PC-3 (cell line): ENCODE results near the gene HBS1L. TPM values are rescaled to one million over a fixed set of nuclear protein-coding genes. Genes with fewer than 3 reads are reported as not detected.

ENCODE experiments used
- ATAC-seq: fragments of 200-7000 bp; cut with Tn5 transposase; 2 replicates; pipeline ENCODE4 v1.9.1; 2020; ENCODE audit warnings: mild to moderate bottlenecking, moderate library complexity
- BruUV-seq: library from RNA; stranded (reverse); fragments of 400-500 nt; replicated peaks from 2 replicates; lab custom pipeline; 2021; lab: Mats Ljungman, UMichigan
- CTCF ChIA-PET: fragments of 300-600 bp; sonication (Branson Sonifier 250); formaldehyde crosslinking; loops from one replicate; lab custom pipeline; 2022; ENCODE audit warnings: antibody characterized with exemption; lab: Charles Lee
- POLR2A ChIA-PET: fragments of 300-600 bp; sonication (Branson Sonifier 250); formaldehyde crosslinking; loops from one replicate; lab custom pipeline; 2022; ENCODE audit warnings: antibody characterized with exemption; ENCODE audit not compliant: unreplicated experiment; lab: Charles Lee
- DNase-seq: peaks from one replicate; pipeline ENCODE4 v3.0.0-alpha.2; 2015
- H2AFZ ChIP-seq: fragments of 300-600 bp; sonication (generic); 2 replicates; pipeline ENCODE4 v1.6.0; 2016; ENCODE audit warnings: antibody characterized with exemption, low read length
- H3F3A ChIP-seq: fragments of 300-600 bp; sonication (generic); one replicate; pipeline ENCODE4 v1.6.0; 2017; ENCODE audit warnings: antibody characterized with exemption, low read length, control low read depth, mild to moderate bottlenecking; ENCODE audit not compliant: unreplicated experiment
- H3K27ac ChIP-seq: fragments of 300-600 bp; sonication (generic); 2 replicates; pipeline ENCODE4 v1.5.1; 2016; ENCODE audit warnings: mild to moderate bottlenecking, low read length
- H3K27me3 ChIP-seq: fragments of 300-600 bp; sonication (generic); 2 replicates; pipeline ENCODE4 v1.6.1; 2016; ENCODE audit warnings: low read length, mixed read lengths
- H3K36me3 ChIP-seq: fragments of 300-600 bp; sonication (generic); 2 replicates; pipeline ENCODE4 v1.6.1; 2016; ENCODE audit warnings: low read depth, mixed run types, low read length, mixed read lengths
- H3K4me1 ChIP-seq: fragments of 300-600 bp; sonication (generic); 2 replicates; pipeline ENCODE4 v1.5.1; 2016; ENCODE audit warnings: low read length; ENCODE audit not compliant: insufficient read depth
- H3K4me2 ChIP-seq: fragments of 300-600 bp; sonication (generic); 2 replicates; pipeline ENCODE4 v1.6.0; 2016; ENCODE audit warnings: low read length
- H3K4me3 ChIP-seq: fragments of 300-600 bp; sonication (generic); 2 replicates; pipeline ENCODE4 v1.5.1; 2016; ENCODE audit warnings: mild to moderate bottlenecking, low read length, mixed read lengths
- H3K79me2 ChIP-seq: fragments of 300-600 bp; sonication (generic); 2 replicates; pipeline ENCODE4 v1.6.1; 2017; ENCODE audit warnings: low read length, mixed read lengths
- H3K9ac ChIP-seq: fragments of 300-600 bp; sonication (generic); 2 replicates; pipeline ENCODE4 v1.6.0; 2016; ENCODE audit warnings: mild to moderate bottlenecking, low read length
- H3K9me2 ChIP-seq: fragments of 300-600 bp; sonication (generic); replicated peaks from 2 replicates; pipeline ENCODE4 v1.6.1; 2016; ENCODE audit warnings: mixed run types, low read length, mixed read lengths
- H3K9me3 ChIP-seq: fragments of 300-600 bp; sonication (generic); 2 replicates; pipeline ENCODE4 v1.6.1; 2016; ENCODE audit warnings: low read length, mixed read lengths
- H4K20me1 ChIP-seq: fragments of 300-600 bp; sonication (generic); 2 replicates; pipeline ENCODE4 v1.6.1; 2016; ENCODE audit warnings: low read length, mixed read lengths
- EZH2 ChIP-seq: fragments of 300-600 bp; sonication (generic); IDR thresholded peaks from one replicate; pipeline ENCODE4 v1.6.1; 2017; ENCODE audit warnings: antibody characterized with exemption, mild to moderate bottlenecking, low read length; ENCODE audit not compliant: unreplicated experiment
- EZH2phosphoT487 ChIP-seq: fragments of 300-600 bp; sonication (generic); IDR thresholded peaks from 2 replicates; pipeline ENCODE4 v1.6.1; 2018; ENCODE audit warnings: mild to moderate bottlenecking, antibody characterized with exemption, low read length, borderline replicate concordance
- intact Hi-C: fragments of 100-400 bp; cut with micrococcal nuclease; formaldehyde crosslinking; loops from 2 replicates; pipeline ENCODE4 v1.9.0; 2023
- total RNA-seq: library from RNA; depleted of rRNA; stranded (reverse); fragments of >200 nt; gene quantifications from 2 replicates; pipeline ENCODE4 v1.2.3, GENCODE V29; 2014
- TF ChIP-seq, protein P1 (sequence below): fragments of 300-600 bp; sonication (generic); conservative IDR thresholded peaks from 2 replicates; pipeline ENCODE4 v1.5.1; 2017; ENCODE audit warnings: antibody characterized with exemption, low read depth, mild to moderate bottlenecking, low read length

Gene HBS1L
- total RNA-seq, 1 experiment from 2014 or later, result 53.2 TPM

DNA sequence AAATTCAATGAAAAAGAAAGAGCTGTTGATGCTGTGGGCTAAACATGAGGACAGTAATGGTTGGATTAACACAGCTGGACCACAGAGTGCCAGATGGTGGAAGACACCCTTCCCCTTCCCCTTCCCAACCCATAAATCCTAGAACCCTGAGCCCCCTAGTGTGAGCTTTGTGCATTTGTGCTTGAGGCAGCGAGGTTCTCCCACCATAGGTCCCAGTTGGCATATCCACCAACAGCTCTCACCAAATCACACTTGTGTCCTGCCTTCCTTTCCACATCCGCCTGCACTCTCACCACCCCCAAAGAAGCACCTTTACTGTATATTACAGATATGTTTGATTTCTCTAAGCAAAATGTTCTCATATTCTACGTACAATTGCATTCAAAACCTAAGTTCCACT lies 32.8 kb upstream of the HBS1L start:
- intact Hi-C loops, result no loop called here

GRCh38 chr6:135086414-135086764 lies 31.8 kb upstream of the HBS1L start:
- no peak overlapping the region for H3K4me3 ChIP-seq
- no peak overlapping the region for H3K27ac ChIP-seq
- ChIA-PET POLR2A (no interaction called here), CTCF (no interaction called here)
- peaks cover 8% of the 10 kb centered on the region; the same call in 1 of the 2 replicates for H3K4me1 ChIP-seq
- intact Hi-C loops, result no loop called here
- no peaks in the 10 kb centered on the region for H3K9me3 ChIP-seq
- no peak for ATAC-seq
- H3K9ac ChIP-seq, result no peak overlapping the region
- no peak for TF ChIP-seq EZH2
- TF ChIP-seq, protein P1, sequence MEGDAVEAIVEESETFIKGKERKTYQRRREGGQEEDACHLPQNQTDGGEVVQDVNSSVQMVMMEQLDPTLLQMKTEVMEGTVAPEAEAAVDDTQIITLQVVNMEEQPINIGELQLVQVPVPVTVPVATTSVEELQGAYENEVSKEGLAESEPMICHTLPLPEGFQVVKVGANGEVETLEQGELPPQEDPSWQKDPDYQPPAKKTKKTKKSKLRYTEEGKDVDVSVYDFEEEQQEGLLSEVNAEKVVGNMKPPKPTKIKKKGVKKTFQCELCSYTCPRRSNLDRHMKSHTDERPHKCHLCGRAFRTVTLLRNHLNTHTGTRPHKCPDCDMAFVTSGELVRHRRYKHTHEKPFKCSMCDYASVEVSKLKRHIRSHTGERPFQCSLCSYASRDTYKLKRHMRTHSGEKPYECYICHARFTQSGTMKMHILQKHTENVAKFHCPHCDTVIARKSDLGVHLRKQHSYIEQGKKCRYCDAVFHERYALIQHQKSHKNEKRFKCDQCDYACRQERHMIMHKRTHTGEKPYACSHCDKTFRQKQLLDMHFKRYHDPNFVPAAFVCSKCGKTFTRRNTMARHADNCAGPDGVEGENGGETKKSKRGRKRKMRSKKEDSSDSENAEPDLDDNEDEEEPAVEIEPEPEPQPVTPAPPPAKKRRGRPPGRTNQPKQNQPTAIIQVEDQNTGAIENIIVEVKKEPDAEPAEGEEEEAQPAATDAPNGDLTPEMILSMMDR, result no peak
- TF ChIP-seq EZH2phosphoT487, result no peak
- no peaks in the 10 kb centered on the region for H3K27me3 ChIP-seq
- no peaks in the 10 kb centered on the region for H3K9me2 ChIP-seq
- no peaks in the 10 kb centered on the region for H3F3A ChIP-seq
- H3K79me2 ChIP-seq, result no peaks in the 10 kb centered on the region
- H3K4me2 ChIP-seq, result no peak overlapping the region
- H4K20me1 ChIP-seq, result no peaks in the 10 kb centered on the region
- BruUV-seq, result no TSS peak
- no peak overlapping the region for H2AFZ ChIP-seq
- no peak for DNase-seq
- H3K36me3 ChIP-seq, result no peaks in the 10 kb centered on the region; the same call in 1 of the 2 replicates

More for the DNA sequence above, 32.8 kb upstream of the HBS1L start:
- BruUV-seq, result no TSS peak
- Histone ChIP-seq H4K20me1 (no peaks in the 10 kb centered on the region), H3K79me2 (no peaks in the 10 kb centered on the region), H3K4me1 (peaks cover 8% of the 10 kb centered on the region; the same call in 1 of the 2 replicates), H3K9me3 (no peaks in the 10 kb centered on the region), H3K27ac (no peak overlapping the region), H2AFZ (no peak overlapping the region), H3K9ac (no peak overlapping the region), H3F3A (no peaks in the 10 kb centered on the region), H3K36me3 (no peaks in the 10 kb centered on the region; the same call in 1 of the 2 replicates), H3K27me3 (no peaks in the 10 kb centered on the region), H3K4me2 (no peak overlapping the region), H3K9me2 (no peaks in the 10 kb centered on the region), H3K4me3 (no peak overlapping the region)
- ChIA-PET POLR2A (no interaction called here), CTCF (no interaction called here)
- ATAC-seq, result no peak
- no peak for DNase-seq
- TF ChIP-seq, protein P1, result no peak; the same call in 1 of the 2 replicates
- TF ChIP-seq EZH2phosphoT487, result no peak
- TF ChIP-seq EZH2, result no peak

DNA sequence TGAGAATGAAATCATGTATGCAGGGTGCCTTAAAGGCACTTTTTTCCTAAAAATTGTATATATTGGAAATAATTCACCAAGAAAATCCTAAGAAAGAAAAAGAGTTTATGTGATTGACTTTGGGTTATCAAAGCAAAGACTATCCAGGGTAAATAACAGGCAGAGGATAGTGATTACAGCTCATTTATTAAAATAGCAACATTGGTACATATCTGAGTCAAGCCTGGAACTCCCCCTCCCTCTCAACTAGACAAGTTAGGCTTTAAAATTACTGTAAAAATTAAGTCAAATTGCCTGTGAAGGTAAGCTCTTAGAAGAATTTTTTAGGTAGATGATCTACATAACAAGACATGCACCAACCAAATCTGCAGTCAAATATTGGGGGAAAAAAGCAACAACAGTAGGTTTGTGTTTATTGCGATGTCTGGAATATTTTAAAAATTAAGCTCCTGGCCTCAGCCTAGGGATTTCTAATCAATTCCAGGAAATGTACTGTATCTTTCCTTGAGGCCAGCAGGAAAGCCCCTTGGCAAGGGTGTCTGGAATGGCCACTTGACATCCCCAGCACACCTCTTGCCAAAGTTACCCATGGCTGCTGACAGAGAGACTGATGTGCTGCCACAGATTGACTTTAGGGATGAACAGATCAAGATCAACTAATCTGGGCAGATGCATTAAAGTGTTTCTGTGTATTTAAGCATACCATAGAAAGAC lies 31.2 kb upstream of the HBS1L start:
- BruUV-seq, result no TSS peak
- ATAC-seq (no peak), DNase-seq (no peak)
- intact Hi-C loops, result no loop called here
- no peaks in the 10 kb centered on the region; the same call in 1 of the 2 replicates for H3K36me3 ChIP-seq
- no peaks in the 10 kb centered on the region for H3K79me2 ChIP-seq
- H3K4me3 ChIP-seq, result no peak overlapping the region
- H3K9ac ChIP-seq, result no peak overlapping the region
- POLR2A ChIA-PET, result no interaction called here
- H3K4me1 ChIP-seq, result peaks cover 8% of the 10 kb centered on the region; the same call in 1 of the 2 replicates
- no peak overlapping the region for H2AFZ ChIP-seq
- H3K4me2 ChIP-seq, result no peak overlapping the region
- no peak overlapping the region for H3K27ac ChIP-seq
- H3K9me2 ChIP-seq, result no peaks in the 10 kb centered on the region
- CTCF ChIA-PET, result no interaction called here
- no peaks in the 10 kb centered on the region for H3K27me3 ChIP-seq
- H4K20me1 ChIP-seq, result no peaks in the 10 kb centered on the region
- no peaks in the 10 kb centered on the region for H3F3A ChIP-seq
- no peaks in the 10 kb centered on the region for H3K9me3 ChIP-seq
- TF ChIP-seq, protein P1, result no peak
- no peak for TF ChIP-seq EZH2
- no peak for TF ChIP-seq EZH2phosphoT487
